Measurements from ENCODE around the gene PKM.

PKM gene

GRCh38 chr15:72206677-72207000, 24.4 kb downstream of the PKM start:
- TF ChIP-seq CTCF (IDR thresholded peaks at IDR 0.05; ENCODE audit: low read depth, low read length), result no peak
- no peak overlapping the region for H3K4me3 ChIP-seq (ENCODE audit: low read depth, low read length)

- no peak for TF ChIP-seq CTCF (IDR thresholded peaks at IDR 0.05; ENCODE audit: low read depth, low read length)
- no peak overlapping the region for H3K4me3 ChIP-seq (ENCODE audit: low read depth, low read length)
These were observed 24.9 kb downstream of the PKM start for GRCh38 chr15:72205896-72206676.

- no peak overlapping the region for H3K4me3 ChIP-seq (ENCODE audit: low read depth, low read length)
- no peak for TF ChIP-seq CTCF (IDR thresholded peaks at IDR 0.05; ENCODE audit: low read depth, low read length)
These were observed 25.7 kb downstream of the PKM start for GRCh38 chr15:72205273-72205672.

GRCh38 chr15:72203507-72203837, 27.5 kb downstream of the PKM start:
- H3K4me3 ChIP-seq (ENCODE audit: low read depth, low read length), result no peak overlapping the region
- TF ChIP-seq CTCF (IDR thresholded peaks at IDR 0.05; ENCODE audit: low read depth, low read length), result no peak

- H3K4me3 ChIP-seq (ENCODE audit: low read depth, low read length), result no peak overlapping the region
- TF ChIP-seq CTCF (IDR thresholded peaks at IDR 0.05; ENCODE audit: low read depth, low read length), result no peak
These were observed 28.0 kb downstream of the PKM start for GRCh38 chr15:72202801-72203506.

GRCh38 chr15:72202302-72202701, 28.7 kb downstream of the PKM start:
- no peak for TF ChIP-seq CTCF (IDR thresholded peaks at IDR 0.05; ENCODE audit: low read depth, low read length)

GRCh38 chr15:72201391-72201921, 29.5 kb downstream of the PKM start:
- no peak overlapping the region for H3K4me3 ChIP-seq (ENCODE audit: low read depth, low read length)
- TF ChIP-seq CTCF (IDR thresholded peaks at IDR 0.05; ENCODE audit: low read depth, low read length), result no peak

More at GRCh38 chr15:72202302-72202701, 28.7 kb downstream of the PKM start:
- no peak overlapping the region for H3K4me3 ChIP-seq (ENCODE audit: low read depth, low read length)
